ENCODE results near the gene CXADR.
"Not testable (repeated sequence)": the region's sequence is repeated elsewhere in the genome, so short reads cannot be mapped to it uniquely, and the experiment has no call there.

CXADR gene

DNA sequence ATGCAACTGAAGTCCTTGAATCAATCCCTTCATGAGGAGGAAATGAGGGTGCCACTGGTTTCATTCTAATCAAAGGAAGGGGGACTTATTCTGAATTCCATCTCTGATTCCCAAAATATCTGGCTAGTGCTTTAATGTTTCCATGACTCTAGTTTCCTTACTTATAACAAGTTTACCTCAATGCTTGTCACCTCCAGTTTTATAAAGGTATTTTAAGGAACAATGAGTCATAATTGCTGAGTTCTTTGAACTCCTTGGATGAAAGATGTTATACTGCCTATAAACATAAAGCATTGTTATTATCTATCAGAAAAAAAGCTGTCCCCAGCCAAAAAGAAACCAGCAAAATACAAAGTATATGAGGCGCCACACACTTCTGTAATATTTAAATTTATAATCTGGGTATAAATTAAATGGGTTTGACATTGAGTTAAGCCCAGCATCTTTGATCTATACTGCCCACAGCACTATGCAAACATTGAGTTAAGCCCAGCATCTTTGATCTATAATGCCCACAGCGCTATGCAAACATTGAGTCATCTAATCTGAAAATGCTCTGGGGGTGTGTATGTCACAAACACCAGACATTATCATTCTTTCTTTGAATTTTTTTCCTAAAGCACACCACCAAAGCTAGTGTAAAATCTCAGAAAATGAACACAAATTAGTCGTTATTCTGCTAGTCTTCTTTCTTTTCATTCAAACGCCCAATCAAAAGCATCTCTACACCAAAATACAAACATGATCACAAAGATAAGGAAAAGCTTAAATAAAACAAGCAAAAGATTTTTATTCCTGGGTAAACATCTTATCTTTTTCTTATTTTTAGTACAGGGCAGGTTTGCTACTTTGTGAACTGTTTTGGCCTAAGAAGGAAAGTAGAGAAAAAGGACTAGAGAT is 11.5 kb upstream of the CXADR start:
- no peak overlapping the region for H3K4me3 ChIP-seq (replicated peaks; ENCODE audit: low read depth, low read length)
- DNase-seq (ENCODE audit: extremely low read depth, low read depth): no peak
- TF ChIP-seq, protein P1, sequence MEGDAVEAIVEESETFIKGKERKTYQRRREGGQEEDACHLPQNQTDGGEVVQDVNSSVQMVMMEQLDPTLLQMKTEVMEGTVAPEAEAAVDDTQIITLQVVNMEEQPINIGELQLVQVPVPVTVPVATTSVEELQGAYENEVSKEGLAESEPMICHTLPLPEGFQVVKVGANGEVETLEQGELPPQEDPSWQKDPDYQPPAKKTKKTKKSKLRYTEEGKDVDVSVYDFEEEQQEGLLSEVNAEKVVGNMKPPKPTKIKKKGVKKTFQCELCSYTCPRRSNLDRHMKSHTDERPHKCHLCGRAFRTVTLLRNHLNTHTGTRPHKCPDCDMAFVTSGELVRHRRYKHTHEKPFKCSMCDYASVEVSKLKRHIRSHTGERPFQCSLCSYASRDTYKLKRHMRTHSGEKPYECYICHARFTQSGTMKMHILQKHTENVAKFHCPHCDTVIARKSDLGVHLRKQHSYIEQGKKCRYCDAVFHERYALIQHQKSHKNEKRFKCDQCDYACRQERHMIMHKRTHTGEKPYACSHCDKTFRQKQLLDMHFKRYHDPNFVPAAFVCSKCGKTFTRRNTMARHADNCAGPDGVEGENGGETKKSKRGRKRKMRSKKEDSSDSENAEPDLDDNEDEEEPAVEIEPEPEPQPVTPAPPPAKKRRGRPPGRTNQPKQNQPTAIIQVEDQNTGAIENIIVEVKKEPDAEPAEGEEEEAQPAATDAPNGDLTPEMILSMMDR (IDR thresholded peaks at IDR 0.05; ENCODE audit: low read depth, low read length, missing control alignments): no peak

- H3K4me3 ChIP-seq (replicated peaks; ENCODE audit: low read depth, low read length); DNase-seq (ENCODE audit: extremely low read depth, low read depth): not testable (repeated sequence)
These were observed 9.9 kb upstream of the CXADR start for GRCh38 chr21:17502985-17503384.

DNA sequence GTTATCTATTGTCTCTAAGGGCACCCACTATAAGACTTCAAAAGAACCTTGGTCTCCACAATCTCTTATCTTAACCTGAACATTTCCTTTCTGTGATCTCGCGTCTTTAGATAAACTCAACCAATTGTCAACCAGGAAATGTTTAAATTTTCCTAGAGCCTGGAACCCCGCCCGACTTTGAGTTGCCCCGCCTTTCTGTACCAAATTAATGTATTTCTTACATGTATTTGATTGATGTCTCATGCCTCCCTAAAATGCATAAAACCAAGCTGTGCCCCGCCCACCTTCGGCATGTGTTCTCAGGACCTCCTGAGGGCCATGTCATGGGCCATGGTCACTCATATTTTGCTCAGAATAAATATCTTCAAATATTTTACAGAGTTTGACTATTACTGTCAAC is 5.9 kb upstream of the CXADR start:
- no peak overlapping the region for H3K4me3 ChIP-seq (replicated peaks; ENCODE audit: low read depth, low read length)
- no peak for DNase-seq (ENCODE audit: extremely low read depth, low read depth)
- TF ChIP-seq, protein P1 (IDR thresholded peaks at IDR 0.05; ENCODE audit: low read depth, low read length, missing control alignments): no peak

DNA sequence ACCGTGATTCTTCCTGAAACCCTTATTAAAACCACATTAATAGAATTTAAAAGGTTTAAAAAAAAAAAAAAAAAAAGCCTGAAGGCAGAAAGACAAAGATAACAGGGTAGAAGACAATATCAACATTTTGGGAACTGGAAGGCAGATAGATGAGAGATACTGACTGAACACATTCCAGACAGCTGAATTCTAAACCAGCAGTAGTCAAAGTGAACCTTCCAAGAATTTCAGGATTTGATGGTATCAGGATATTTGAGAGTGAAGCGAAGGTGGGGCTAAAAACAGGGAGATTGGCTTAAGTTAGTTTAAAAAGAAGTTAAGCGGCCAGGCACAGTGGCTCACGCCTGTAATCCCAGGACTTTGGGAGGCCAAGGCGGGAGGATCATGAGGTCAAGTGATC is 5.3 kb upstream of the CXADR start:
- TF ChIP-seq, protein P1 (IDR thresholded peaks at IDR 0.05; ENCODE audit: low read depth, low read length, missing control alignments): no peak
- no peak for DNase-seq (ENCODE audit: extremely low read depth, low read depth)
- no peak overlapping the region for H3K4me3 ChIP-seq (replicated peaks; ENCODE audit: low read depth, low read length)

DNA sequence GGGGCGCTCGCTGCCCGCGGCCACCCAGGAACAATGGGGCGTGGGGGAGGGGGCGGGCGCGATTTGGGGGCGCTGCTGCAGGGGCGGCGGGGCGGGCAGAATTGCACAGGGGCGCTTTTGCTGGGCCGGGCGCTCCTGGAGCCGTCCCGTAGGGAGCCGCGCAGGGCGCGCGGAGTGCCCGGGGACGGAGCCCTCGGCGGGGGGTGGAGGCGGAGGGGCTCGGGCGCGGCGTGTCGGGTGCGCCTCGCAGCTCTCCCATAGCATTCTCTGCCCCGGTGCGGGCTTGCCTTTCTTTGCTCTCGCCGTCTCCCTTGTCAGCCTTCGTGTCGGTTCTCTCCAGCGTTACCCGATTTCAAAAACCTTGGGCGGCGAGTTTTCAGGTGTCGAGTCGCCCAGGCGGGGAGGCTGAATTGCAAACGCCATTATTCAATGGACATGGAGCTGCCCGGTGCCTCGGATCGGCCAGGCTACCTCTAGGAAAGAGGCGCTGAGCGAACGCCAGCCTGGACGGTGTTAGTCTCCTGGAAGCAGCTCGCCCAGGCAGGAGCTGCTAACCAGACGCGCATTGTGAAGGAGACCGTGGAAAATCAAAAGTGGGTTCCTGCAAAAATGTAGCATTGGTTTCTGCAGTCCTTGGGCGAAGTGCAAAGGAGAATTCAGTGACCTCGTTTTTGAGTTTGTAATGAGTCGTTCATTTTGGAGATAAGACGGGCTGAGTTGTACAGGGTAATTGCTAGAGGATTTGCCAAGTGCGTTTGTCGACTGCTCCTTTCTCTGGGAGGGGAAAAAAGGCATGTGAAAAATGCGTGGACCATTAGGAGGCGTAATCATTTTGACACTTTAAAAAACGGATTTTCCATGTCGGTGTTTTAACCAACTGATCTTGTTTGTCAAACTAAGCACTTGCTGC is 626 bp downstream of the CXADR start:
- H3K4me3 ChIP-seq (replicated peaks; ENCODE audit: low read depth, low read length): peak overlapping the region; percentile 65
- DNase-seq (ENCODE audit: extremely low read depth, low read depth): no peak
- TF ChIP-seq, protein P1 (IDR thresholded peaks at IDR 0.05; ENCODE audit: low read depth, low read length, missing control alignments): no peak

- TF ChIP-seq, protein P1 (IDR thresholded peaks at IDR 0.05; ENCODE audit: low read depth, low read length, missing control alignments): no peak
- DNase-seq (ENCODE audit: extremely low read depth, low read depth): no peak
- H3K4me3 ChIP-seq (replicated peaks; ENCODE audit: low read depth, low read length): peak overlapping the region; percentile 65
These were observed 1.4 kb downstream of the CXADR start for GRCh38 chr21:17514124-17514845.

DNA sequence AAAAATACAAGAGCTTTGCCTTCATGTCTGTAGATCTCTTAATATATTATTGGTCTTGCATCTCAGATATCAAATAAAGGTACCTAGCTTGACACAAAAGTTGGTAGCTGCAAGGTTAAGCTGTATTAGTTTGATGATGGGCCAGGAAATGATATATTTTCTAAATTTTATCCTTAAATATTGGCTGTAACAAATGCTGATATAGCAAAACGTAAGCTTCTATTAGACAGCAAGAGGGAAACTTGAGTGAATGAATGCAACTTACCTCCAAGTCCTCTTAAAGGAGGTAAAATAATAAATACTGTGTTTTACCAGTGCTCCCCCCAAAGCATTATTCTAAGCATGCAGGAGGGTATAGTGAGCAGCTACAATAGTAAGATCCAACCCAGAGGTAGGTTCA is 4.2 kb downstream of the CXADR start:
- H3K4me3 ChIP-seq (replicated peaks; ENCODE audit: low read depth, low read length); DNase-seq (ENCODE audit: extremely low read depth, low read depth): not testable (repeated sequence)
